Neuronal stem cell (in vitro differentiated cells): ENCODE measurements around the gene ESRP2.

Experiments
- DNase-seq: peaks from one replicate; pipeline ENCODE4 v3.0.0-alpha.2; 2013; ENCODE audit warnings: low spot score
- H2AFZ ChIP-seq: one replicate; pipeline ENCODE4 v1.6.1; 2013; ENCODE audit warnings: mild to moderate bottlenecking, low read length, inconsistent platforms
- H2AK5ac ChIP-seq: 2 replicates; pipeline ENCODE4 v1.6.1; 2013; ENCODE audit warnings: low read depth, mild to moderate bottlenecking, inconsistent platforms, low read length, moderate library complexity, mixed read lengths
- H2BK120ac ChIP-seq: 2 replicates; pipeline ENCODE4 v1.6.1; 2013; ENCODE audit warnings: low read depth, mild to moderate bottlenecking, inconsistent platforms, low read length, moderate library complexity, mixed read lengths
- H2BK12ac ChIP-seq: one replicate; pipeline ENCODE4 v1.6.1; 2013; ENCODE audit warnings: low read length, inconsistent platforms
- H2BK15ac ChIP-seq: 2 replicates; pipeline ENCODE4 v1.6.1; 2013; ENCODE audit warnings: mild to moderate bottlenecking, low read length, inconsistent platforms, mixed read lengths
- H2BK5ac ChIP-seq: one replicate; pipeline ENCODE4 v1.6.1; 2013; ENCODE audit warnings: inconsistent platforms, mild to moderate bottlenecking, low read length, moderate library complexity
- H3K14ac ChIP-seq: one replicate; pipeline ENCODE4 v1.6.1; 2013; ENCODE audit warnings: low read length, inconsistent platforms
- H3K18ac ChIP-seq: 2 replicates; pipeline ENCODE4 v1.6.1; 2013; ENCODE audit warnings: low read length, inconsistent platforms
- H3K23ac ChIP-seq: 2 replicates; pipeline ENCODE4 v1.6.1; 2013; ENCODE audit warnings: low read depth, mild to moderate bottlenecking, mixed read lengths, low read length, inconsistent platforms; ENCODE audit not compliant: poor library complexity
- H3K27ac ChIP-seq: replicated peaks from 3 replicates; pipeline ENCODE4 v1.5.1; 2013; ENCODE audit warnings: low read length, inconsistent platforms
- H3K27me3 ChIP-seq, 3 experiments: 2 replicates each; pipeline ENCODE4 v1.6.1; 2013; ENCODE audit warnings: low read length in 3 of 3, mild to moderate bottlenecking in 2 of 3, inconsistent platforms in 1 of 3, low read depth in 1 of 3, mixed read lengths in 1 of 3, moderate library complexity in 1 of 3; ENCODE audit not compliant: control insufficient read depth in 3 of 3, insufficient read depth in 3 of 3
- H3K36me3 ChIP-seq, 2 donors: replicated peaks in 1 of 2; 2 replicates each; pipeline ENCODE4 v1.6.1; 2013; ENCODE audit warnings: low read length in 2 of 2; ENCODE audit not compliant: control insufficient read depth in 2 of 2, insufficient read depth in 2 of 2
- H3K4ac ChIP-seq: 2 replicates; pipeline ENCODE4 v1.6.1; 2013; ENCODE audit warnings: inconsistent platforms, mild to moderate bottlenecking, low read length, moderate library complexity
- H3K4me1 ChIP-seq, 2 donors: 1 replicate in 1 of 2; 2 replicates in 1 of 2; pipeline ENCODE4 v1.6.1; 2013; ENCODE audit warnings: low read length in 2 of 2, low read depth in 1 of 2; ENCODE audit not compliant: control insufficient read depth in 2 of 2, insufficient read depth in 1 of 2
- H3K4me2 ChIP-seq: one replicate; pipeline ENCODE4 v1.6.1; 2013; ENCODE audit warnings: mild to moderate bottlenecking, low read length, inconsistent platforms; ENCODE audit not compliant: insufficient read depth, poor library complexity, severe bottlenecking
- H3K4me3 ChIP-seq, 2 donors: 2 replicates each; pipeline ENCODE4 v1.5.1; 2013; ENCODE audit warnings: low read length in 2 of 2, mild to moderate bottlenecking in 2 of 2, inconsistent platforms in 1 of 2, moderate library complexity in 1 of 2
- H3K79me1 ChIP-seq: one replicate; pipeline ENCODE4 v1.6.1; 2013; ENCODE audit warnings: low read depth, mild to moderate bottlenecking, inconsistent platforms, low read length, moderate library complexity
- H3K9ac ChIP-seq: one replicate; pipeline ENCODE4 v1.6.1; 2013; ENCODE audit warnings: mild to moderate bottlenecking, low read depth, low read length, inconsistent platforms; ENCODE audit not compliant: poor library complexity
- H3K9me3 ChIP-seq, 2 donors: replicated peaks in 1 of 2; 2 replicates each; pipeline versions ENCODE3 to v1.6.1; 2013; ENCODE audit warnings: low read length in 2 of 2, mild to moderate bottlenecking in 2 of 2, inconsistent platforms in 1 of 2, low read depth in 1 of 2, mixed read lengths in 1 of 2, moderate library complexity in 1 of 2; ENCODE audit not compliant: control insufficient read depth in 2 of 2, insufficient read depth in 1 of 2
- H4K8ac ChIP-seq: one replicate; pipeline ENCODE4 v1.6.1; 2013; ENCODE audit warnings: low read depth, mild to moderate bottlenecking, inconsistent platforms, low read length, moderate library complexity
- H4K91ac ChIP-seq: one replicate; pipeline ENCODE4 v1.6.1; 2013; ENCODE audit warnings: low read length, low read depth, mild to moderate bottlenecking, inconsistent platforms; ENCODE audit not compliant: poor library complexity
- WGBS, 2 donors: extraction: QIAGEN DNeasy Blood & Tissue Kit; methylation state at CpG; one replicate each; pipeline ENCODE4 v1.1.7; 2013; ENCODE audit warnings: missing lambda C conversion rate in 2 of 2, mixed read lengths in 1 of 2; ENCODE audit not compliant: insufficient read length in 2 of 2, insufficient replicate concordance in 1 of 2; ENCODE audit errors: extremely low coverage in 2 of 2; 5-methylcytosine and 5-hydroxymethylcytosine counted together

The ESRP2 gene

GRCh38 chr16:68257251-68257905 lies 21.5 kb upstream of the ESRP2 start:
- Histone ChIP-seq H3K4me2 (no peak overlapping the region), H3K36me3 (peaks cover 19 to 45% of the 10 kb centered on the region in 2 donors), H2AK5ac (peak overlapping the region; percentile 90), H3K14ac (no peak overlapping the region), H3K9ac (no peak overlapping the region), H3K9me3 (no peaks in the 10 kb centered on the region), H2BK15ac (no peak overlapping the region), H3K27ac (no peak overlapping the region), H3K4ac (no peak overlapping the region), H2BK120ac (no peak overlapping the region), H3K27me3 (no peaks in the 10 kb centered on the region), H3K4me3 (no peak overlapping the region), H3K23ac (no peak overlapping the region), H3K4me1 (peaks cover 5 to 10% of the 10 kb centered on the region in 2 donors), H2BK12ac (no peak overlapping the region), H3K79me1 (no peaks in the 10 kb centered on the region), H4K91ac (no peak overlapping the region), H2AFZ (peak overlapping the region; percentile 58), H3K18ac (peak overlapping the region; percentile 77), H2BK5ac (no peak overlapping the region), H4K8ac (no peak overlapping the region)
- DNase-seq, result no peak
- no CpG with 5 or more reads among the region's 6 CpGs for WGBS, 2 donors

GRCh38 chr16:68255712-68256111 lies 19.8 kb upstream of the ESRP2 start:
- Histone ChIP-seq H3K4me1 (peaks cover 5 to 10% of the 10 kb centered on the region in 2 donors), H2BK15ac (no peak overlapping the region), H3K27ac (no peak overlapping the region), H3K79me1 (no peaks in the 10 kb centered on the region), H3K18ac (no peak overlapping the region), H2BK5ac (no peak overlapping the region), H4K8ac (peak overlapping the region; percentile 72), H3K36me3 (peaks cover 20 to 50% of the 10 kb centered on the region in 2 donors), H3K27me3 (no peaks in the 10 kb centered on the region), H3K9me3 (no peaks in the 10 kb centered on the region), H3K14ac (no peak overlapping the region), H3K4ac (no peak overlapping the region), H2BK12ac (no peak overlapping the region), H2BK120ac (no peak overlapping the region), H3K23ac (no peak overlapping the region), H2AFZ (no peak overlapping the region), H3K4me2 (no peak overlapping the region), H3K4me3 (no peak overlapping the region), H4K91ac (no peak overlapping the region), H3K9ac (no peak overlapping the region), H2AK5ac (no peak overlapping the region)
- WGBS, 2 donors, result no CpG with 5 or more reads among the region's 18 CpGs
- no peak for DNase-seq

GRCh38 chr16:68253721-68254120 lies 17.8 kb upstream of the ESRP2 start:
- Histone ChIP-seq H4K8ac (no peak overlapping the region), H2BK5ac (no peak overlapping the region), H2BK120ac (no peak overlapping the region), H3K4ac (no peak overlapping the region), H3K9me3 (no peaks in the 10 kb centered on the region), H3K23ac (no peak overlapping the region), H2BK15ac (no peak overlapping the region), H3K27ac (no peak overlapping the region), H3K27me3 (no peaks in the 10 kb centered on the region), H3K4me2 (no peak overlapping the region), H3K9ac (peak overlapping the region; percentile 9), H2BK12ac (no peak overlapping the region), H3K4me3 (no peak overlapping the region), H2AK5ac (no peak overlapping the region), H3K18ac (no peak overlapping the region), H3K14ac (no peak overlapping the region), H3K79me1 (no peaks in the 10 kb centered on the region), H3K4me1 (peaks cover 5 to 10% of the 10 kb centered on the region in 2 donors), H3K36me3 (peaks cover 17 to 43% of the 10 kb centered on the region in 2 donors), H2AFZ (no peak overlapping the region), H4K91ac (no peak overlapping the region)
- no CpG with 5 or more reads among the region's 4 CpGs for WGBS, 2 donors
- DNase-seq, result no peak

GRCh38 chr16:68252383-68252782 lies 16.5 kb upstream of the ESRP2 start:
- peaks cover 1% of the 10 kb centered on the region for H3K79me1 ChIP-seq
- H4K91ac ChIP-seq, result no peak overlapping the region
- no peak overlapping the region for H2BK15ac ChIP-seq
- no peak overlapping the region for H3K4me3 ChIP-seq
- H2BK120ac ChIP-seq, result no peak overlapping the region
- no peak overlapping the region for H3K23ac ChIP-seq
- H3K9me3 ChIP-seq, result no peaks in the 10 kb centered on the region
- no peak overlapping the region for H3K14ac ChIP-seq
- H4K8ac ChIP-seq, result no peak overlapping the region
- no CpG with 5 or more reads among the region's 5 CpGs for whole genome bisulfite sequencing, 2 donors
- no peak overlapping the region for H3K4ac ChIP-seq
- H3K27me3 ChIP-seq, result no peaks in the 10 kb centered on the region
- H3K4me2 ChIP-seq, result no peak overlapping the region
- H3K9ac ChIP-seq, result no peak overlapping the region
- H3K36me3 ChIP-seq, result peaks cover 17 to 43% of the 10 kb centered on the region in 2 donors
- no peak overlapping the region for H2AFZ ChIP-seq
- no peak for DNase-seq
- H3K4me1 ChIP-seq, result peaks cover 1 to 2% of the 10 kb centered on the region in 2 donors
- no peak overlapping the region for H3K18ac ChIP-seq
- H2BK5ac ChIP-seq, result no peak overlapping the region
- H2AK5ac ChIP-seq, result no peak overlapping the region
- H3K27ac ChIP-seq, result no peak overlapping the region
- H2BK12ac ChIP-seq, result no peak overlapping the region
